Keratinocyte (primary cell): ENCODE data around the gene BET1. TPM values are rescaled to one million over a fixed set of nuclear protein-coding genes. Genes with fewer than 3 reads are reported as not detected.

Experiments
- DNase-seq: peaks from one replicate; pipeline ENCODE4 v3.0.0-alpha.2; 2011; ENCODE audit warnings: low read depth, missing footprints, low spot score
- FAIRE-seq: peaks from 2 replicates; lab custom pipeline; 2011; peaks lifted over from hg19 to GRCh38; lab: Jason Lieb, UNC
- H2AFZ ChIP-seq: 2 replicates; pipeline ENCODE4 v1.6.0; 2012; ENCODE audit warnings: low read length, control low read depth, inconsistent platforms; ENCODE audit not compliant: control insufficient read depth
- H3K27ac ChIP-seq: 2 replicates; pipeline ENCODE4 v1.5.1; 2011; ENCODE audit warnings: low read length; ENCODE audit not compliant: control insufficient read depth, insufficient read depth
- H3K27me3 ChIP-seq: 3 replicates; pipeline ENCODE4 v1.6.0; 2011; ENCODE audit warnings: low read length; ENCODE audit not compliant: control insufficient read depth, insufficient read depth; ENCODE audit errors: extremely low read depth
- H3K36me3 ChIP-seq, 2 experiments: 2 replicates in 1 of 2; 3 replicates in 1 of 2; pipeline ENCODE4 v1.5.1; 2011; ENCODE audit warnings: low read length in 2 of 2, mild to moderate bottlenecking in 1 of 2; ENCODE audit not compliant: control insufficient read depth in 2 of 2, insufficient read depth in 2 of 2; ENCODE audit errors: extremely low read depth in 1 of 2
- H3K4me1 ChIP-seq: 3 replicates; pipeline ENCODE4 v1.5.1; 2011; ENCODE audit warnings: low read length; ENCODE audit not compliant: control insufficient read depth, insufficient read depth; ENCODE audit errors: extremely low read depth
- H3K4me2 ChIP-seq: 3 replicates; pipeline ENCODE4 v1.6.0; 2011; ENCODE audit warnings: low read depth, low read length; ENCODE audit not compliant: control insufficient read depth, insufficient read depth; ENCODE audit errors: extremely low read depth
- H3K4me3 ChIP-seq, 3 experiments: fragments of 200-600 bp in 1 of 3; sonication (generic) in 1 of 3; 2 replicates in 2 of 3; 3 replicates in 1 of 3; pipeline ENCODE4 v1.5.1; 2011 to 2016; ENCODE audit warnings: low read length in 3 of 3, mild to moderate bottlenecking in 3 of 3, control low read depth in 2 of 3, inconsistent platforms in 1 of 3, low read depth in 1 of 3, mixed read lengths in 1 of 3, mixed run types in 1 of 3, moderate library complexity in 1 of 3; ENCODE audit not compliant: control insufficient read depth in 2 of 3, insufficient read depth in 2 of 3; ENCODE audit errors: extremely low read depth in 1 of 3
- H3K79me2 ChIP-seq: 2 replicates; pipeline ENCODE4 v1.6.0; 2012; ENCODE audit warnings: low read length; ENCODE audit not compliant: control insufficient read depth, insufficient read depth
- H3K9ac ChIP-seq: 3 replicates; pipeline ENCODE4 v1.6.0; 2011; ENCODE audit warnings: low read length; ENCODE audit not compliant: control insufficient read depth, insufficient read depth; ENCODE audit errors: extremely low read depth
- H3K9me1 ChIP-seq: 3 replicates; pipeline ENCODE4 v1.6.0; 2011; ENCODE audit warnings: low read length; ENCODE audit not compliant: control insufficient read depth, insufficient read depth; ENCODE audit errors: extremely low read depth
- H3K9me3 ChIP-seq: 2 replicates; pipeline ENCODE4 v1.5.1; 2012; ENCODE audit warnings: low read depth, low read length; ENCODE audit not compliant: control insufficient read depth
- H4K20me1 ChIP-seq: 3 replicates; pipeline ENCODE4 v1.6.0; 2011; ENCODE audit warnings: low read length; ENCODE audit not compliant: control insufficient read depth, insufficient read depth; ENCODE audit errors: extremely low read depth
- CTCF ChIP-seq, 3 experiments: IDR thresholded peaks in 1 of 3; conservative IDR thresholded peaks in 1 of 3; optimal IDR thresholded peaks in 1 of 3; 2 replicates in 2 of 3; 3 replicates in 1 of 3; pipeline versions ENCODE3 to v1.5.1; 2011; ENCODE audit warnings: low read length in 3 of 3, mild to moderate bottlenecking in 3 of 3, moderate library complexity in 2 of 3, control low read depth in 1 of 3, inconsistent platforms in 1 of 3; ENCODE audit not compliant: insufficient read depth in 2 of 3; ENCODE audit errors: extremely low read depth in 1 of 3
- EZH2 ChIP-seq: IDR thresholded peaks from one replicate; pipeline ENCODE4 v1.6.1; 2012; ENCODE audit warnings: inconsistent platforms, mild to moderate bottlenecking, low read length, moderate library complexity
- dilution Hi-C: fragments of 300-500 bp; cut with MboI; formaldehyde crosslinking; loops from one replicate; pipeline ENCODE4 v1.7.0; 2020; ENCODE audit warnings: low sequenced_read_pairs; ENCODE audit not compliant: extremely low pct_ligation_motif_present
- polyA plus RNA-seq, 5 experiments: library from polyadenylated mRNA; depleted of rRNA in 3 of 5; stranded (reverse) in 3 of 5; stranded (forward) in 1 of 5; unstranded in 1 of 5; fragments of >200 nt; gene quantifications; 1 replicate in 1 of 5; 2 replicates in 3 of 5; 3 replicates in 1 of 5; pipeline versions ENCODE4 v1.2.1 to v1.2.3, GENCODE V29; 2011 to 2012; ENCODE audit warnings: missing spikeins in 2 of 5, low read depth in 1 of 5, low replicate concordance in 1 of 5

The BET1 gene
- polyA plus RNA-seq, 1 donor (not counting 4 experiments of a cell fraction or from before 2014, with no cell fraction given), result 38.1 TPM

DNA sequence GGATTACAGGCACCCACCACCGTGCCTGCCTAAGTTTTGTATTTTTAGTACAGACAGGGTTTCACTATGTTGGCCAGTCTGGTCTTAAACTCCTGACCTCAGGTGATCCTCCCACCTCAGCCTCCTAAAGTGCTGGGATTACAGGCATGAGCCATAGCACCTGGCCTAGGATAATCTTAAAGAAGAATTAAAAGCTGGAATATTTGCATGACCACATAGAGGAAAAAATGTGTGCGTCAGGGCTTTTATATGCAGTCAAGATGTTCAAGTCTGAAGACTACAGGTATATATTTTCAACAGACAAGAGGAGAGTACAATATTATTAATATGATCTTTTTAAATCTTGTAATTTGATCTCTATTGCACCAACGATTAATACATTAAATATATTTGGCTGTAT, 43.2 kb downstream of the BET1 start:
- H3K27me3 ChIP-seq, result no peaks in the 10 kb centered on the region
- no peak overlapping the region for H3K4me2 ChIP-seq
- TF ChIP-seq EZH2, result no peak
- no peak for TF ChIP-seq CTCF (optimal IDR thresholded peaks at IDR 0.05 in 1 of 3, IDR thresholded peaks at IDR 0.05 in 1 of 3, conservative IDR thresholded peaks at IDR 0.05 in 1 of 3; ENCODE audit: extremely low read depth in 1 of 3, insufficient read depth in 2 of 3, low read length in 3 of 3)
- H3K4me1 ChIP-seq, result no peaks in the 10 kb centered on the region
- H3K79me2 ChIP-seq, result no peaks in the 10 kb centered on the region
- DNase-seq (no peak), FAIRE-seq (no peak)
- no peak overlapping the region for H3K27ac ChIP-seq
- dilution Hi-C loops, result no loop called here
- no peaks in the 10 kb centered on the region for H3K9me1 ChIP-seq
- no peak overlapping the region for H2AFZ ChIP-seq
- no peaks in the 10 kb centered on the region for H4K20me1 ChIP-seq
- no peaks in the 10 kb centered on the region for H3K36me3 ChIP-seq
- H3K4me3 ChIP-seq, result no peak overlapping the region
- no peak overlapping the region for H3K9ac ChIP-seq
- H3K9me3 ChIP-seq, result no peaks in the 10 kb centered on the region

DNA sequence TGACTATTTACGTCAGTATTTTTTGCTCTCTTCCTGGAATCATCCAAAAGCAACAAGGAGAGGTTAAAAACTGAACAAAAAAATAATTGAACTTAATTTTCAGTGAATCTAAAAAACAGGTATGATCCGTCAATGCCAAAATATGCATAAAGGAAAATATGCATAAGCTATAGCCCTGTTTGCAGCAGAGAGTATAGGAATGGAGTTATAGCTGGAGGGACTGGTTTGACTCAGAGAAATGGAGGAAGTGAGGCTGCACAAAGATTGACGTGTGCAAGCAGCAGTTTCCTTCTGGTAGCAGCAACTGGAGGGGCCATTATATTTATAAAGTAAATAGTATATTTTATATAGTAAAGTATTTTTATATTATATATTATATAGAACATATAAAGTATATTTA, 45.5 kb downstream of the BET1 start:
- H3K4me2 ChIP-seq, result no peak overlapping the region
- no peak for FAIRE-seq

More for the DNA sequence above, 45.5 kb downstream of the BET1 start:
- no peaks in the 10 kb centered on the region for H3K79me2 ChIP-seq
- no peaks in the 10 kb centered on the region for H3K27me3 ChIP-seq
- H3K27ac ChIP-seq, result no peak overlapping the region
- no peak overlapping the region for H3K9ac ChIP-seq
- H3K9me1 ChIP-seq, result no peaks in the 10 kb centered on the region
- no peak overlapping the region for H3K4me3 ChIP-seq
- dilution Hi-C loops, result no loop called here
- H3K9me3 ChIP-seq, result no peaks in the 10 kb centered on the region
- TF ChIP-seq CTCF (optimal IDR thresholded peaks at IDR 0.05 in 1 of 3, IDR thresholded peaks at IDR 0.05 in 1 of 3, conservative IDR thresholded peaks at IDR 0.05 in 1 of 3; ENCODE audit: extremely low read depth in 1 of 3, insufficient read depth in 2 of 3, low read length in 3 of 3), result no peak
- TF ChIP-seq EZH2, result no peak
- H3K4me1 ChIP-seq, result no peaks in the 10 kb centered on the region
- H2AFZ ChIP-seq, result no peak overlapping the region
- H4K20me1 ChIP-seq, result no peaks in the 10 kb centered on the region
- no peaks in the 10 kb centered on the region for H3K36me3 ChIP-seq
- DNase-seq, result no peak
